ENCODE results near the gene SDHAF1. TPM values are rescaled to one million over a fixed set of nuclear protein-coding genes. Genes with fewer than 3 reads are reported as not detected.

The SDHAF1 gene
- polyA plus RNA-seq, 1 donor from 2014 or later, result 71.6 TPM

DNA sequence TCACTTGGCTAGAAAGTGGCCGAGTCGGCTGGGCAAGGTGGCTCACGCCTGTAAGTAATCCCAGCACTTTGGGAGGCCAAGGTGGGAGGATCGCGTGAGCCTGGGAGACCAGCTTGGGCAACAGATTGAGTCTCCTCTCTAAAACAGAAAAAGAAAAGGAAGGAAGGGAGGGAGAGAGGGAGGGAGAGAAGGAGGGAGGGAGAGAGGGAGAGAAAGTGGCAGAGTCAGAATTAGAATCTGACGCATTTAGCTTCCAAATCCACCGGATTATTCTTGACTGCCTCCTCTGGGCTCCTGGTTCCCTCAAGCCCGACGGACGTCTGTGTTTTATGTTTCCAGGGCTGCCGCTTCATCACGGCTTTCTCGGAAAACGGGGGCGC, 36.3 kb upstream of the SDHAF1 start:
- Histone ChIP-seq H3K9ac (ENCODE audit: low read length) (no peak overlapping the region), H3K36me3 (ENCODE audit: insufficient read depth, low read length) (no peaks in the 10 kb centered on the region), H2AFZ (ENCODE audit: low read depth, low read length) (no peak overlapping the region), H3K27ac (ENCODE audit: low read length) (no peak overlapping the region), H3K79me2 (replicated peaks; ENCODE audit: insufficient read depth, low read length) (no peaks in the 10 kb centered on the region), H3K4me2 (ENCODE audit: low read length) (no peak overlapping the region), H3K9me3 (ENCODE audit: low read length) (no peaks in the 10 kb centered on the region), H3K4me3 (ENCODE audit: low read length) (peak overlapping the region; percentile 15), H3K9me2 (ENCODE audit: insufficient read depth, low read length) (no peaks in the 10 kb centered on the region), H3F3A (ENCODE audit: insufficient read depth, low read length, poor library complexity, severe bottlenecking) (no peaks in the 10 kb centered on the region), H3K27me3 (ENCODE audit: insufficient read depth, low read depth, low read length) (peaks cover 32% of the 10 kb centered on the region), H4K20me1 (ENCODE audit: insufficient read depth) (no peaks in the 10 kb centered on the region)
- TF ChIP-seq, protein P1, sequence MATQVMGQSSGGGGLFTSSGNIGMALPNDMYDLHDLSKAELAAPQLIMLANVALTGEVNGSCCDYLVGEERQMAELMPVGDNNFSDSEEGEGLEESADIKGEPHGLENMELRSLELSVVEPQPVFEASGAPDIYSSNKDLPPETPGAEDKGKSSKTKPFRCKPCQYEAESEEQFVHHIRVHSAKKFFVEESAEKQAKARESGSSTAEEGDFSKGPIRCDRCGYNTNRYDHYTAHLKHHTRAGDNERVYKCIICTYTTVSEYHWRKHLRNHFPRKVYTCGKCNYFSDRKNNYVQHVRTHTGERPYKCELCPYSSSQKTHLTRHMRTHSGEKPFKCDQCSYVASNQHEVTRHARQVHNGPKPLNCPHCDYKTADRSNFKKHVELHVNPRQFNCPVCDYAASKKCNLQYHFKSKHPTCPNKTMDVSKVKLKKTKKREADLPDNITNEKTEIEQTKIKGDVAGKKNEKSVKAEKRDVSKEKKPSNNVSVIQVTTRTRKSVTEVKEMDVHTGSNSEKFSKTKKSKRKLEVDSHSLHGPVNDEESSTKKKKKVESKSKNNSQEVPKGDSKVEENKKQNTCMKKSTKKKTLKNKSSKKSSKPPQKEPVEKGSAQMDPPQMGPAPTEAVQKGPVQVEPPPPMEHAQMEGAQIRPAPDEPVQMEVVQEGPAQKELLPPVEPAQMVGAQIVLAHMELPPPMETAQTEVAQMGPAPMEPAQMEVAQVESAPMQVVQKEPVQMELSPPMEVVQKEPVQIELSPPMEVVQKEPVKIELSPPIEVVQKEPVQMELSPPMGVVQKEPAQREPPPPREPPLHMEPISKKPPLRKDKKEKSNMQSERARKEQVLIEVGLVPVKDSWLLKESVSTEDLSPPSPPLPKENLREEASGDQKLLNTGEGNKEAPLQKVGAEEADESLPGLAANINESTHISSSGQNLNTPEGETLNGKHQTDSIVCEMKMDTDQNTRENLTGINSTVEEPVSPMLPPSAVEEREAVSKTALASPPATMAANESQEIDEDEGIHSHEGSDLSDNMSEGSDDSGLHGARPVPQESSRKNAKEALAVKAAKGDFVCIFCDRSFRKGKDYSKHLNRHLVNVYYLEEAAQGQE (IDR thresholded peaks at IDR 0.05; ENCODE audit: borderline replicate concordance), result no peak
- TF ChIP-seq EZH2 (IDR thresholded peaks at IDR 0.05; ENCODE audit: borderline replicate concordance, insufficient read depth, low read length, poor library complexity, severe bottlenecking), result no peak
- TF ChIP-seq EP300 (conservative IDR thresholded peaks at IDR 0.05; ENCODE audit: poor library complexity, severe bottlenecking), result no peak
- TF ChIP-seq, protein P2, sequence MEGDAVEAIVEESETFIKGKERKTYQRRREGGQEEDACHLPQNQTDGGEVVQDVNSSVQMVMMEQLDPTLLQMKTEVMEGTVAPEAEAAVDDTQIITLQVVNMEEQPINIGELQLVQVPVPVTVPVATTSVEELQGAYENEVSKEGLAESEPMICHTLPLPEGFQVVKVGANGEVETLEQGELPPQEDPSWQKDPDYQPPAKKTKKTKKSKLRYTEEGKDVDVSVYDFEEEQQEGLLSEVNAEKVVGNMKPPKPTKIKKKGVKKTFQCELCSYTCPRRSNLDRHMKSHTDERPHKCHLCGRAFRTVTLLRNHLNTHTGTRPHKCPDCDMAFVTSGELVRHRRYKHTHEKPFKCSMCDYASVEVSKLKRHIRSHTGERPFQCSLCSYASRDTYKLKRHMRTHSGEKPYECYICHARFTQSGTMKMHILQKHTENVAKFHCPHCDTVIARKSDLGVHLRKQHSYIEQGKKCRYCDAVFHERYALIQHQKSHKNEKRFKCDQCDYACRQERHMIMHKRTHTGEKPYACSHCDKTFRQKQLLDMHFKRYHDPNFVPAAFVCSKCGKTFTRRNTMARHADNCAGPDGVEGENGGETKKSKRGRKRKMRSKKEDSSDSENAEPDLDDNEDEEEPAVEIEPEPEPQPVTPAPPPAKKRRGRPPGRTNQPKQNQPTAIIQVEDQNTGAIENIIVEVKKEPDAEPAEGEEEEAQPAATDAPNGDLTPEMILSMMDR (IDR thresholded peaks at IDR 0.05; ENCODE audit: poor library complexity, severe bottlenecking), result no peak
- TF ChIP-seq MXI1 (conservative IDR thresholded peaks at IDR 0.05; ENCODE audit: poor library complexity, severe bottlenecking), result no peak
- no peak for TF ChIP-seq TAF1 (IDR thresholded peaks at IDR 0.05; ENCODE audit: low read depth)
- no peak for TF ChIP-seq POLR2AphosphoS5 (IDR thresholded peaks at IDR 0.05)
- TF ChIP-seq SMC3 (conservative IDR thresholded peaks at IDR 0.05; ENCODE audit: poor library complexity), result no peak

DNA sequence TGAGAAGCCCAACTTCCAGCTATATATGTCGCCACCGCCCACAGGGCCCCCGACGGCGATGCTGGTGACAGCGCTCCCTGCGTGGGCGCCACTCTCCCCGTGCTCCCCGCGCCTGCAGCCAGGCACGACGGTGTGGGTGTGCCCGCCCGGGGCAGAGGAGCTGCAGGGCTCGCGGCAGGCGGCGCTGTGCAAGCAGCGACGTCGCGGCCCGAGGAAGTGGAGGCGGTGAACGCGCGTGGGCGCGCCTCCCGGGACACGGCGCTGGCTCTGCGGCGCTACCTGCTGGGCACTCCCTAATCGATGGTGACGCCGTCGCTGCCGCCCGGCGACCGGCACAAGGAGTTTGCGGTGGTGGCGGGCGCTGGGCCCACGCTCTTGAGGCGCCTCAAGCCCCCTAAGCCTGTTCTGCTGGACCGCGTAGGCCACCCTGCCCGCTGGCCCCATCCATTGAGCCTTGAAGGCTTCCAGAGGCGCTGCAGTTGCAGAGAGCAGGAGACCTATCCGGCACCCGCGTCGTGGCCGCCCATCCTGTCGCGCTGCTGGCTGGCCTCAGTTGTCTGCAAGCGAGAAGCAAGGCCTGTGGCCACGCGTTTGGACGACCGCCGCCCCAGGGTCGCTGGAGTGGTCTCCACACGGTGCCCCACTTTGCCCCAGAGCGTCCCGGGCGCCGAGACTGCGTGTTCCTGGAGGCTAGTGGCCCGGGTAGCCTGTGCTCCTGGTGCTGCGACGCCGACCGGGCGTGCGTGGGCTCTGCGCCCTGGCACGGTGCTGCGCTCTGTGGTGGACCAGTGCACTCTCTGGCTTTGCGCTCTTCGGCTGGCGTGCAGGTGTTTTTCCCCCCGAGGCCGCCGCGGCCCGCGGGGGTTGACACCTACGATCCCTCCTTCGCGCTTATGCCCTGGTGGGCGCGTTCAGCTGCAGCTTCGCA, 35.7 kb upstream of the SDHAF1 start:
- Histone ChIP-seq H3K9me2 (ENCODE audit: insufficient read depth, low read length) (no peaks in the 10 kb centered on the region), H4K20me1 (ENCODE audit: insufficient read depth) (no peaks in the 10 kb centered on the region), H3F3A (ENCODE audit: insufficient read depth, low read length, poor library complexity, severe bottlenecking) (no peaks in the 10 kb centered on the region), H3K9ac (ENCODE audit: low read length) (no peak overlapping the region), H3K4me3 (ENCODE audit: low read length) (peak overlapping the region; percentile 15), H3K79me2 (replicated peaks; ENCODE audit: insufficient read depth, low read length) (no peaks in the 10 kb centered on the region), H3K27ac (ENCODE audit: low read length) (no peak overlapping the region), H3K9me3 (ENCODE audit: low read length) (no peaks in the 10 kb centered on the region), H3K4me2 (ENCODE audit: low read length) (no peak overlapping the region), H2AFZ (ENCODE audit: low read depth, low read length) (no peak overlapping the region), H3K36me3 (ENCODE audit: insufficient read depth, low read length) (no peaks in the 10 kb centered on the region), H3K27me3 (ENCODE audit: insufficient read depth, low read depth, low read length) (peaks cover 32% of the 10 kb centered on the region)
- TF ChIP-seq POLR2AphosphoS5 (IDR thresholded peaks at IDR 0.05) (no peak), EZH2 (IDR thresholded peaks at IDR 0.05; ENCODE audit: borderline replicate concordance, insufficient read depth, low read length, poor library complexity, severe bottlenecking) (no peak), MXI1 (conservative IDR thresholded peaks at IDR 0.05; ENCODE audit: poor library complexity, severe bottlenecking) (no peak), TAF1 (IDR thresholded peaks at IDR 0.05; ENCODE audit: low read depth) (no peak), EP300 (conservative IDR thresholded peaks at IDR 0.05; ENCODE audit: poor library complexity, severe bottlenecking) (no peak), RAD21 (conservative IDR thresholded peaks at IDR 0.05) (no peak), SMC3 (conservative IDR thresholded peaks at IDR 0.05; ENCODE audit: poor library complexity) (peak; percentile 17)
- TF ChIP-seq, protein P2 (IDR thresholded peaks at IDR 0.05; ENCODE audit: poor library complexity, severe bottlenecking), result peak; percentile 45
- TF ChIP-seq, protein P1 (IDR thresholded peaks at IDR 0.05; ENCODE audit: borderline replicate concordance), result no peak
